Measurements from ENCODE around the gene EMX1. TPM values are rescaled to one million over a fixed set of nuclear protein-coding genes. Genes with fewer than 3 reads are reported as not detected.

The EMX1 gene
- total RNA-seq, 1 experiment from 2014 or later, result not detected

DNA sequence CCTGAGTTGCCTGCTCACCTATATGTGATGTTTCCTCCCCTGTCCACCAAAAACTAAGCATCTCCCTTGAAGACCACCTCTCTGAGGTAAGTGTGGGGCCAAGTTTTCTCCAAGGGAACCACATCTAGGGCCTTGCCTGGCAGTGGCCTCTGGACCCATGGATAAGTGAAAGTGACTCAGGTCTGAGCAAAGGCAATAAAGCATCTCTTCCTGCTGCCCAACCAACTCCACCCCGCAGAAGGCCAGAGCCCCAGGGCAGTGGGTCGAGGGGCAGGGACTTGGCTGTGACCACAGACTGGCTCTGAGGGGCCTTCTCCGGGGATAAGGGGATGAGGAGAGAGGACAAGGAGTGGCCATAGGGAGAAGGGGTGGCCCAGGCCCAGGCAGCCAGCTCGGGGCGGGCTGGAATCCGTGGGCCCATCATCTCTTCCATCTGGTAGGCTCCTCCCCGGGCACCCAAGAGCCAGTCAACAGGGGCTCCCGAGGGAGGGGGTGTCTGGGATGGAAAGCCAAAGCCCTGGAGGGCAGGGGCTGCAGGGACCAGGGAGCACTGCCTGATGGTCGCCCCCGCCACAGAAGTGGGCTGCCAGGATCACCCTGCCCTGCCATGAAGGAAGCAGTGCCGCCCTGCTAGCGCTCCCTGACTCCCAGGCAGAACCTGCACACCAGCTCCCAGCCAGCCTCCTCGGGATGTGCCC, 33.4 kb downstream of the EMX1 start:
- no peaks in the 10 kb centered on the region for H3K9me2 ChIP-seq (replicated peaks; ENCODE audit: low read length)
- no peaks in the 10 kb centered on the region for H3K36me3 ChIP-seq (ENCODE audit: low read depth, low read length)
- POLR2A ChIA-PET (ENCODE audit: unreplicated experiment), result no interaction called here
- no peaks in the 10 kb centered on the region for H3F3A ChIP-seq (ENCODE audit: low read length, unreplicated experiment)
- H3K27ac ChIP-seq (ENCODE audit: low read length), result no peak overlapping the region
- H2AFZ ChIP-seq (ENCODE audit: low read length), result no peak overlapping the region
- no peaks in the 10 kb centered on the region for H4K20me1 ChIP-seq (ENCODE audit: low read length)
- H3K27me3 ChIP-seq (ENCODE audit: low read length), result no peaks in the 10 kb centered on the region
- CTCF ChIA-PET, result no interaction called here
- ATAC-seq, result peak; percentile 61; the same call in 1 of the 2 replicates
- no peak for DNase-seq
- intact Hi-C loops (cut with micrococcal nuclease), result no loop called here
- TF ChIP-seq CTCF (conservative IDR thresholded peaks at IDR 0.05; ENCODE audit: low read depth, low read length) (no peak), EZH2phosphoT487 (IDR thresholded peaks at IDR 0.05; ENCODE audit: borderline replicate concordance, low read length) (no peak), EZH2 (IDR thresholded peaks at IDR 0.05; ENCODE audit: low read length, unreplicated experiment) (no peak)
- H3K4me2 ChIP-seq (ENCODE audit: low read length), result no peak overlapping the region
- no peaks in the 10 kb centered on the region for H3K4me1 ChIP-seq (ENCODE audit: insufficient read depth, low read length)
- H3K9ac ChIP-seq (ENCODE audit: low read length), result no peak overlapping the region
- no peaks in the 10 kb centered on the region for H3K9me3 ChIP-seq (ENCODE audit: low read length)
- H3K79me2 ChIP-seq (ENCODE audit: low read length), result no peaks in the 10 kb centered on the region
- no TSS peak for BruUV-seq (replicated peaks)
- H3K4me3 ChIP-seq (ENCODE audit: low read length), result no peak overlapping the region

DNA sequence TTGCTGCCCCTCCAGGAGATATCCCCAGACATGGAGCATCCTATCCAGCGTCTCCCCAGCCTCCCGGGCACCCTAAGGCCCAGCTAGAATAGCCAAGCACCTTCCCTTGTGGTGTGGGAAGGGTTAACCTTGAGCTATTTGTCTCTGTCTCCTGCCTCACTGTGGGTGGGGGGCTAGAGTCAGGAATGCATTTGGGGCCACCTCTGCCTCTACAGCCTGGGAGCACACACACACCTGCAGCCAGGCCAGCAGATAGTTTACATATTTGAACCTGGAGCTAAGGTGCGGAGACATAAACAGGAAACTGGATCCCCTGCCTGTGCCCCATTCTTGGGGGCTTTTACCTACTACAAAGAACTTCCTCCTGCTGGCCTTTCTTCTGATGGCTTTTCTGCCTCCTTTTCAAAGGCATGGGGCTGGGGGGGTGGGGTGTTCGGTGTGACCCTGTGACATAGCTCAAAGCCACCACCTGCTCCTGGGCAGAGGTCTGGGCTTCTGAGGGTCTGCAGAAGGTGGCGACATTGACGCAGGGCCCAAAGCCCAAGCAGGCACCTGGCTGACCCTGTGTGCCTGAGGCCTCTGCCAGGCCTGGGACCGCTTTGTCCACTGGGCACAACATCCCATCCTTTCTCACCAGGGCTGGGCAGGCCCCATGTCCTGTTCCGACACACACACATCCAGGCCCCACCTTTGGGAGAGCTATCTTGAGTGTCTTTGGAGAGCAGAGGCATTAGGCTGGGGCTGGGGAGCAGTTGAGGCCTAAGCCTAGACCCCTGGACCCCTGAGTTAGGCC, 34.2 kb downstream of the EMX1 start:
- Histone ChIP-seq H3K36me3 (ENCODE audit: low read depth, low read length) (no peaks in the 10 kb centered on the region), H3K9me3 (ENCODE audit: low read length) (no peaks in the 10 kb centered on the region), H3K4me1 (ENCODE audit: insufficient read depth, low read length) (no peaks in the 10 kb centered on the region), H3K27ac (ENCODE audit: low read length) (no peak overlapping the region), H2AFZ (ENCODE audit: low read length) (no peak overlapping the region), H3K27me3 (ENCODE audit: low read length) (no peaks in the 10 kb centered on the region), H3K79me2 (ENCODE audit: low read length) (no peaks in the 10 kb centered on the region), H4K20me1 (ENCODE audit: low read length) (no peaks in the 10 kb centered on the region), H3K9ac (ENCODE audit: low read length) (no peak overlapping the region), H3K4me3 (ENCODE audit: low read length) (no peak overlapping the region), H3K4me2 (ENCODE audit: low read length) (no peak overlapping the region), H3F3A (ENCODE audit: low read length, unreplicated experiment) (no peaks in the 10 kb centered on the region), H3K9me2 (replicated peaks; ENCODE audit: low read length) (no peaks in the 10 kb centered on the region)
- intact Hi-C loops (cut with micrococcal nuclease), result no loop called here
- DNase-seq, result no peak
- CTCF ChIA-PET, result no interaction called here
- no peak for ATAC-seq
- BruUV-seq (replicated peaks), result no TSS peak
- POLR2A ChIA-PET (ENCODE audit: unreplicated experiment), result no interaction called here
- no peak for TF ChIP-seq CTCF (conservative IDR thresholded peaks at IDR 0.05; ENCODE audit: low read depth, low read length)
- TF ChIP-seq EZH2phosphoT487 (IDR thresholded peaks at IDR 0.05; ENCODE audit: borderline replicate concordance, low read length), result no peak
- TF ChIP-seq EZH2 (IDR thresholded peaks at IDR 0.05; ENCODE audit: low read length, unreplicated experiment), result no peak
